GM23338 (cell line): ENCODE measurements around the gene ANKRD44.

Experiments used
- CREB1 ChIP-seq: fragments of 250-450 bp; sonication (Bioruptor Pico); IDR thresholded peaks from 2 replicates; pipeline ENCODE4 v1.5.0; 2020; ENCODE audit warnings: low read depth, mild to moderate bottlenecking, moderate library complexity
- EZH2 ChIP-seq: fragments of 200-600 bp; sonication (generic); IDR thresholded peaks from one replicate; pipeline ENCODE4 v1.8.0; 2017; ENCODE audit warnings: antibody characterized with exemption, mild to moderate bottlenecking, low read depth; ENCODE audit not compliant: unreplicated experiment
- EZH2phosphoT487 ChIP-seq: fragments of 200-600 bp; sonication (generic); IDR thresholded peaks from one replicate; pipeline ENCODE4 v1.8.1; 2018; ENCODE audit warnings: antibody characterized with exemption; ENCODE audit not compliant: unreplicated experiment
- JUNB ChIP-seq: IDR thresholded peaks from one replicate; pipeline ENCODE4 v1.6.1; 2016; ENCODE audit warnings: antibody characterized with exemption; ENCODE audit not compliant: unreplicated experiment
- POLR2AphosphoS5 ChIP-seq: IDR thresholded peaks from 2 replicates; pipeline ENCODE4 v1.6.1; 2016; ENCODE audit warnings: antibody characterized with exemption, low read depth
- TF ChIP-seq, protein P1 (sequence below): IDR thresholded peaks from one replicate; pipeline ENCODE4 v1.6.1; 2018; ENCODE audit warnings: antibody characterized with exemption; ENCODE audit not compliant: unreplicated experiment
- TF ChIP-seq, protein P2 (sequence below), 2 experiments: fragments of 200-600 bp in 1 of 2; sonication (generic) in 1 of 2; conservative IDR thresholded peaks; 2 replicates each; pipeline versions ENCODE4 v1.5.1 to v1.6.1; 2016 to 2017; ENCODE audit warnings: antibody characterized with exemption in 2 of 2, low read depth in 2 of 2, mild to moderate bottlenecking in 2 of 2, moderate library complexity in 1 of 2

DNA sequence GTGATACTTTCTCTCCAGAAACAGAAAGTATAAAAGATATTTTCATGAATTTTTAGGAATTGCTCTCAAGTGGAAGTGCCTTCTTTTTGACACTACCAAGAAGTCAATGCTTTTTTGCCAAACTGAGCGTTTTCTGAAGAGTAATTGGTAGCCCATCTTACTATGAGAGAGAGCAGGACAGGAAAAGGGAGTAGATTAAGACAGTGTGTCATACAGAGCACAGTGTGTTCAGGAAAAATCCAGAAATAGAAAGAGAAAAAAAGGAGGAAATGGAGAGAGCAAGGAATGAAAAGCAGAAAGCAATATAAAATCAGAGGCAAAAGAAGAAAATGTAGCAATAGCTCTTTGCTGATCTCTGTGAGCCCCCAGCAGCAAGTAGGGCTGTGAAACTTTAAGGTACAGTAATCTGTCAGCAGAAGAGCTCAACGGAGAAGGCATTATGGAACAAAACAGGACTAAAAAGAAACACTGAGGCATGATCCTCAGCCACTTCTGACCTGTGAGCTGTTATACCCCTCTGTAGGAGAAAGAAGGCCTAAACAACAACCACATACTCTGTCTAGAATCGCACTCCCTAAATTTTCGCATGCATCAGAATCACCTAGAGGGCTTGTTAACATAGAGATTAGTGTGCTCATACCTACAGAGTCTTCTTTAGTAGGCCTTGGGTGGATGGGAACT is 369.0 kb downstream of the ANKRD44 start:
- TF ChIP-seq, protein P1, sequence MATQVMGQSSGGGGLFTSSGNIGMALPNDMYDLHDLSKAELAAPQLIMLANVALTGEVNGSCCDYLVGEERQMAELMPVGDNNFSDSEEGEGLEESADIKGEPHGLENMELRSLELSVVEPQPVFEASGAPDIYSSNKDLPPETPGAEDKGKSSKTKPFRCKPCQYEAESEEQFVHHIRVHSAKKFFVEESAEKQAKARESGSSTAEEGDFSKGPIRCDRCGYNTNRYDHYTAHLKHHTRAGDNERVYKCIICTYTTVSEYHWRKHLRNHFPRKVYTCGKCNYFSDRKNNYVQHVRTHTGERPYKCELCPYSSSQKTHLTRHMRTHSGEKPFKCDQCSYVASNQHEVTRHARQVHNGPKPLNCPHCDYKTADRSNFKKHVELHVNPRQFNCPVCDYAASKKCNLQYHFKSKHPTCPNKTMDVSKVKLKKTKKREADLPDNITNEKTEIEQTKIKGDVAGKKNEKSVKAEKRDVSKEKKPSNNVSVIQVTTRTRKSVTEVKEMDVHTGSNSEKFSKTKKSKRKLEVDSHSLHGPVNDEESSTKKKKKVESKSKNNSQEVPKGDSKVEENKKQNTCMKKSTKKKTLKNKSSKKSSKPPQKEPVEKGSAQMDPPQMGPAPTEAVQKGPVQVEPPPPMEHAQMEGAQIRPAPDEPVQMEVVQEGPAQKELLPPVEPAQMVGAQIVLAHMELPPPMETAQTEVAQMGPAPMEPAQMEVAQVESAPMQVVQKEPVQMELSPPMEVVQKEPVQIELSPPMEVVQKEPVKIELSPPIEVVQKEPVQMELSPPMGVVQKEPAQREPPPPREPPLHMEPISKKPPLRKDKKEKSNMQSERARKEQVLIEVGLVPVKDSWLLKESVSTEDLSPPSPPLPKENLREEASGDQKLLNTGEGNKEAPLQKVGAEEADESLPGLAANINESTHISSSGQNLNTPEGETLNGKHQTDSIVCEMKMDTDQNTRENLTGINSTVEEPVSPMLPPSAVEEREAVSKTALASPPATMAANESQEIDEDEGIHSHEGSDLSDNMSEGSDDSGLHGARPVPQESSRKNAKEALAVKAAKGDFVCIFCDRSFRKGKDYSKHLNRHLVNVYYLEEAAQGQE = no peak
- TF ChIP-seq CREB1 (CRISPR knock-in tag) = no peak
- TF ChIP-seq, protein P2, sequence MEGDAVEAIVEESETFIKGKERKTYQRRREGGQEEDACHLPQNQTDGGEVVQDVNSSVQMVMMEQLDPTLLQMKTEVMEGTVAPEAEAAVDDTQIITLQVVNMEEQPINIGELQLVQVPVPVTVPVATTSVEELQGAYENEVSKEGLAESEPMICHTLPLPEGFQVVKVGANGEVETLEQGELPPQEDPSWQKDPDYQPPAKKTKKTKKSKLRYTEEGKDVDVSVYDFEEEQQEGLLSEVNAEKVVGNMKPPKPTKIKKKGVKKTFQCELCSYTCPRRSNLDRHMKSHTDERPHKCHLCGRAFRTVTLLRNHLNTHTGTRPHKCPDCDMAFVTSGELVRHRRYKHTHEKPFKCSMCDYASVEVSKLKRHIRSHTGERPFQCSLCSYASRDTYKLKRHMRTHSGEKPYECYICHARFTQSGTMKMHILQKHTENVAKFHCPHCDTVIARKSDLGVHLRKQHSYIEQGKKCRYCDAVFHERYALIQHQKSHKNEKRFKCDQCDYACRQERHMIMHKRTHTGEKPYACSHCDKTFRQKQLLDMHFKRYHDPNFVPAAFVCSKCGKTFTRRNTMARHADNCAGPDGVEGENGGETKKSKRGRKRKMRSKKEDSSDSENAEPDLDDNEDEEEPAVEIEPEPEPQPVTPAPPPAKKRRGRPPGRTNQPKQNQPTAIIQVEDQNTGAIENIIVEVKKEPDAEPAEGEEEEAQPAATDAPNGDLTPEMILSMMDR (conservative IDR thresholded peaks at IDR 0.05; ENCODE audit: low read depth in 2 of 2) = no peak
- no peak for TF ChIP-seq POLR2AphosphoS5
- no peak for TF ChIP-seq EZH2
- TF ChIP-seq JUNB = no peak
- TF ChIP-seq EZH2phosphoT487 = no peak
